Measurements from ENCODE around the gene PTBP1. TPM values are rescaled to one million over a fixed set of nuclear protein-coding genes. Genes with fewer than 3 reads are reported as not detected.

The PTBP1 gene
- total RNA-seq, 2 donors from 2014 or later: 604 to 619 TPM

Other genes with a start within 250 kb of the PTBP1 start
- 100 to 1,000 TPM; 236 to 274 TPM for gene BSG, start 224.9 kb upstream of the PTBP1 start, total RNA-seq
- under 1 TPM; 0.29 to 0.64 TPM for gene HCN2, start 207.6 kb upstream of the PTBP1 start, total RNA-seq
- 100 to 1,000 TPM in 1 of 2 donors, 10 to 100 TPM in 1; 55.0 to 104 TPM for gene POLRMT, start 163.9 kb upstream of the PTBP1 start, total RNA-seq
- gene FGF22, start 157.6 kb upstream of the PTBP1 start, total RNA-seq: not detected
- gene RNF126, start 134.2 kb upstream of the PTBP1 start, total RNA-seq: 100 to 1,000 TPM in 1 of 2 donors, 10 to 100 TPM in 1; 77.7 to 138 TPM
- 1 to 10 TPM; 1.7 to 3.6 TPM for gene FSTL3, start 121.1 kb upstream of the PTBP1 start, total RNA-seq
- 1 to 10 TPM in 1 of 2 donors, not detected in 1; 1.4 TPM for gene PRSS57, start 102.0 kb upstream of the PTBP1 start, total RNA-seq
- gene PALM, start 88.5 kb upstream of the PTBP1 start, total RNA-seq: not detected
- not detected for gene MISP, start 46.3 kb upstream of the PTBP1 start, total RNA-seq
- not detected for gene PLPPR3, start 24.5 kb downstream of the PTBP1 start, total RNA-seq
- gene AZU1, start 30.4 kb downstream of the PTBP1 start, total RNA-seq: under 1 TPM; 0.25 to 0.36 TPM
- gene PRTN3, start 43.5 kb downstream of the PTBP1 start, total RNA-seq: not detected
- gene ELANE, start 54.9 kb downstream of the PTBP1 start, total RNA-seq: not detected
- under 1 TPM in 1 of 2 donors, not detected in 1; 0.53 TPM for gene CFD, start 62.2 kb downstream of the PTBP1 start, total RNA-seq
- 10 to 100 TPM; 46.4 to 79.6 TPM for gene MED16, start 95.7 kb downstream of the PTBP1 start, total RNA-seq
- gene RNU6-9, start 96.0 kb downstream of the PTBP1 start, total RNA-seq: not detected
- gene R3HDM4, start 115.8 kb downstream of the PTBP1 start, total RNA-seq: 10 to 100 TPM; 48.4 to 68.3 TPM
- gene KISS1R, start 119.9 kb downstream of the PTBP1 start, total RNA-seq: 1 to 10 TPM in 1 of 2 donors, not detected in 1; 1.1 TPM
- 10 to 100 TPM; 42.8 to 46.1 TPM for gene ARID3A, start 128.6 kb downstream of the PTBP1 start, total RNA-seq
- 100 to 1,000 TPM in 1 of 2 donors, 10 to 100 TPM in 1; 57.8 to 106 TPM for gene WDR18, start 186.9 kb downstream of the PTBP1 start, total RNA-seq
- gene GRIN3B, start 203.0 kb downstream of the PTBP1 start, total RNA-seq: not detected
- gene TMEM259, start 223.7 kb downstream of the PTBP1 start, total RNA-seq: 100 to 1,000 TPM; 150 to 267 TPM
- gene RNU6-2, start 224.1 kb downstream of the PTBP1 start, total RNA-seq: not detected
- 100 to 1,000 TPM; 119 to 141 TPM for gene CNN2, start 229.2 kb downstream of the PTBP1 start, total RNA-seq
- gene ABCA7, start 242.7 kb downstream of the PTBP1 start, total RNA-seq: 10 to 100 TPM; 53.7 to 69.9 TPM

Measured in natural killer cell treated with Interleukin-12 subunit alpha and Interleukin-12 subunit beta and Interleukin-15 and Interleukin-18, amount 100 ng/mL, for 72 hours (primary cell).